ENCODE measurements around the gene WDHD1. TPM values are rescaled to one million over a fixed set of nuclear protein-coding genes. Genes with fewer than 3 reads are reported as not detected.

WDHD1 gene
- total and polyA plus RNA-seq, 2 of the 8 experiments (the other 6 are each of a cell fraction or from before 2014, with no cell fraction given), result 17.8 to 87.9 TPM

DNA sequence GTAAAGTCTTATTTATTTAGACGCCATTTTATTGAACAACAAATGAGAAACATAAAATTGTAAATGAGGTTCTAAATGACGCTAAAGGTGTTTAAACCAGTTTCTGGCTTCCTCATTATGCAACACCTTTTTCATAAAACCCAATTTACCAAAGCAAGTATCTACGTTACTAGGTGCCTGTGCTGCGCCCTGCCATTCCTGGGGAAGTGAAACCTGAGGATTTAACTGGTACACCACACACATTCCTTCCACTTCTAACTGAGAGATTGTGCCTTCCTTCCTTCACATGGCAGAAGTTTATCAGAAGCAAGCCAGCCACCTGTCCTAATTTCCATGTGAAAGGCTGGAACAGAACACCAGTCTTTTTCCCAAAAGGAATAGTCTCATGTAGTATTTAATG is 84.0 kb downstream of the WDHD1 start (continued):
- TF ChIP-seq, protein P1, sequence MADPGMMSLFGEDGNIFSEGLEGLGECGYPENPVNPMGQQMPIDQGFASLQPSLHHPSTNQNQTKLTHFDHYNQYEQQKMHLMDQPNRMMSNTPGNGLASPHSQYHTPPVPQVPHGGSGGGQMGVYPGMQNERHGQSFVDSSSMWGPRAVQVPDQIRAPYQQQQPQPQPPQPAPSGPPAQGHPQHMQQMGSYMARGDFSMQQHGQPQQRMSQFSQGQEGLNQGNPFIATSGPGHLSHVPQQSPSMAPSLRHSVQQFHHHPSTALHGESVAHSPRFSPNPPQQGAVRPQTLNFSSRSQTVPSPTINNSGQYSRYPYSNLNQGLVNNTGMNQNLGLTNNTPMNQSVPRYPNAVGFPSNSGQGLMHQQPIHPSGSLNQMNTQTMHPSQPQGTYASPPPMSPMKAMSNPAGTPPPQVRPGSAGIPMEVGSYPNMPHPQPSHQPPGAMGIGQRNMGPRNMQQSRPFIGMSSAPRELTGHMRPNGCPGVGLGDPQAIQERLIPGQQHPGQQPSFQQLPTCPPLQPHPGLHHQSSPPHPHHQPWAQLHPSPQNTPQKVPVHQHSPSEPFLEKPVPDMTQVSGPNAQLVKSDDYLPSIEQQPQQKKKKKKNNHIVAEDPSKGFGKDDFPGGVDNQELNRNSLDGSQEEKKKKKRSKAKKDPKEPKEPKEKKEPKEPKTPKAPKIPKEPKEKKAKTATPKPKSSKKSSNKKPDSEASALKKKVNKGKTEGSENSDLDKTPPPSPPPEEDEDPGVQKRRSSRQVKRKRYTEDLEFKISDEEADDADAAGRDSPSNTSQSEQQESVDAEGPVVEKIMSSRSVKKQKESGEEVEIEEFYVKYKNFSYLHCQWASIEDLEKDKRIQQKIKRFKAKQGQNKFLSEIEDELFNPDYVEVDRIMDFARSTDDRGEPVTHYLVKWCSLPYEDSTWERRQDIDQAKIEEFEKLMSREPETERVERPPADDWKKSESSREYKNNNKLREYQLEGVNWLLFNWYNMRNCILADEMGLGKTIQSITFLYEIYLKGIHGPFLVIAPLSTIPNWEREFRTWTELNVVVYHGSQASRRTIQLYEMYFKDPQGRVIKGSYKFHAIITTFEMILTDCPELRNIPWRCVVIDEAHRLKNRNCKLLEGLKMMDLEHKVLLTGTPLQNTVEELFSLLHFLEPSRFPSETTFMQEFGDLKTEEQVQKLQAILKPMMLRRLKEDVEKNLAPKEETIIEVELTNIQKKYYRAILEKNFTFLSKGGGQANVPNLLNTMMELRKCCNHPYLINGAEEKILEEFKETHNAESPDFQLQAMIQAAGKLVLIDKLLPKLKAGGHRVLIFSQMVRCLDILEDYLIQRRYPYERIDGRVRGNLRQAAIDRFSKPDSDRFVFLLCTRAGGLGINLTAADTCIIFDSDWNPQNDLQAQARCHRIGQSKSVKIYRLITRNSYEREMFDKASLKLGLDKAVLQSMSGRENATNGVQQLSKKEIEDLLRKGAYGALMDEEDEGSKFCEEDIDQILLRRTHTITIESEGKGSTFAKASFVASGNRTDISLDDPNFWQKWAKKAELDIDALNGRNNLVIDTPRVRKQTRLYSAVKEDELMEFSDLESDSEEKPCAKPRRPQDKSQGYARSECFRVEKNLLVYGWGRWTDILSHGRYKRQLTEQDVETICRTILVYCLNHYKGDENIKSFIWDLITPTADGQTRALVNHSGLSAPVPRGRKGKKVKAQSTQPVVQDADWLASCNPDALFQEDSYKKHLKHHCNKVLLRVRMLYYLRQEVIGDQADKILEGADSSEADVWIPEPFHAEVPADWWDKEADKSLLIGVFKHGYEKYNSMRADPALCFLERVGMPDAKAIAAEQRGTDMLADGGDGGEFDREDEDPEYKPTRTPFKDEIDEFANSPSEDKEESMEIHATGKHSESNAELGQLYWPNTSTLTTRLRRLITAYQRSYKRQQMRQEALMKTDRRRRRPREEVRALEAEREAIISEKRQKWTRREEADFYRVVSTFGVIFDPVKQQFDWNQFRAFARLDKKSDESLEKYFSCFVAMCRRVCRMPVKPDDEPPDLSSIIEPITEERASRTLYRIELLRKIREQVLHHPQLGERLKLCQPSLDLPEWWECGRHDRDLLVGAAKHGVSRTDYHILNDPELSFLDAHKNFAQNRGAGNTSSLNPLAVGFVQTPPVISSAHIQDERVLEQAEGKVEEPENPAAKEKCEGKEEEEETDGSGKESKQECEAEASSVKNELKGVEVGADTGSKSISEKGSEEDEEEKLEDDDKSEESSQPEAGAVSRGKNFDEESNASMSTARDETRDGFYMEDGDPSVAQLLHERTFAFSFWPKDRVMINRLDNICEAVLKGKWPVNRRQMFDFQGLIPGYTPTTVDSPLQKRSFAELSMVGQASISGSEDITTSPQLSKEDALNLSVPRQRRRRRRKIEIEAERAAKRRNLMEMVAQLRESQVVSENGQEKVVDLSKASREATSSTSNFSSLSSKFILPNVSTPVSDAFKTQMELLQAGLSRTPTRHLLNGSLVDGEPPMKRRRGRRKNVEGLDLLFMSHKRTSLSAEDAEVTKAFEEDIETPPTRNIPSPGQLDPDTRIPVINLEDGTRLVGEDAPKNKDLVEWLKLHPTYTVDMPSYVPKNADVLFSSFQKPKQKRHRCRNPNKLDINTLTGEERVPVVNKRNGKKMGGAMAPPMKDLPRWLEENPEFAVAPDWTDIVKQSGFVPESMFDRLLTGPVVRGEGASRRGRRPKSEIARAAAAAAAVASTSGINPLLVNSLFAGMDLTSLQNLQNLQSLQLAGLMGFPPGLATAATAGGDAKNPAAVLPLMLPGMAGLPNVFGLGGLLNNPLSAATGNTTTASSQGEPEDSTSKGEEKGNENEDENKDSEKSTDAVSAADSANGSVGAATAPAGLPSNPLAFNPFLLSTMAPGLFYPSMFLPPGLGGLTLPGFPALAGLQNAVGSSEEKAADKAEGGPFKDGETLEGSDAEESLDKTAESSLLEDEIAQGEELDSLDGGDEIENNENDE (IDR thresholded peaks at IDR 0.05; ENCODE audit: insufficient replicate concordance, low read length), result no peak
- no peak for TF ChIP-seq PHF8 (conservative IDR thresholded peaks at IDR 0.05; ENCODE audit: low read depth, low read length)
- no peak for TF ChIP-seq GABPA (IDR thresholded peaks at IDR 0.05; ENCODE audit: borderline replicate concordance, insufficient read depth, low read length)
- TF ChIP-seq SP2 (IDR thresholded peaks at IDR 0.05; ENCODE audit: low read length), result no peak
- TF ChIP-seq SIRT6 (IDR thresholded peaks at IDR 0.05; ENCODE audit: low read length), result no peak
- no peak for TF ChIP-seq ZNF274 (IDR thresholded peaks at IDR 0.05; ENCODE audit: borderline replicate concordance, extremely low read depth, low read length)
- TF ChIP-seq KDM4A (IDR thresholded peaks at IDR 0.05; ENCODE audit: low read depth, low read length, severe bottlenecking), result no peak
- no peak for TF ChIP-seq EGR1 (IDR thresholded peaks at IDR 0.05; ENCODE audit: borderline replicate concordance, low read depth, low read length)
- TF ChIP-seq MAFK (IDR thresholded peaks at IDR 0.05; ENCODE audit: low read depth, low read length), result no peak
- no peak for TF ChIP-seq BCL11A (IDR thresholded peaks at IDR 0.05; ENCODE audit: low read depth in 2 of 2, low read length in 2 of 2)
- no peak for TF ChIP-seq POLR2A (IDR thresholded peaks at IDR 0.05; ENCODE audit: control extremely low read depth in 1 of 2, low read depth in 2 of 2, low read length in 2 of 2)

All from H1 (cell line).